SH-SY5Y (cell line): ENCODE data around the gene DOK6.

Experiments used
- GATA2 ChIP-seq: IDR thresholded peaks from 2 replicates; pipeline ENCODE4 v1.6.1; 2011; ENCODE audit warnings: mild to moderate bottlenecking, low read depth, low read length
- GATA3 ChIP-seq: IDR thresholded peaks from 2 replicates; pipeline ENCODE4 v1.6.1; 2011; ENCODE audit warnings: low read depth, mild to moderate bottlenecking, low read length, moderate library complexity

- TF ChIP-seq GATA2: no peak
- no peak for TF ChIP-seq GATA3
These were observed 470.0 kb downstream of the DOK6 start for GRCh38 chr18:69870736-69871135.
